ENCODE results near the gene SWSAP1. TPM values are rescaled to one million over a fixed set of nuclear protein-coding genes. Genes with fewer than 3 reads are reported as not detected.

Gene SWSAP1
- total RNA-seq, 1 donor from 2014 or later: 3.6 TPM

DNA sequence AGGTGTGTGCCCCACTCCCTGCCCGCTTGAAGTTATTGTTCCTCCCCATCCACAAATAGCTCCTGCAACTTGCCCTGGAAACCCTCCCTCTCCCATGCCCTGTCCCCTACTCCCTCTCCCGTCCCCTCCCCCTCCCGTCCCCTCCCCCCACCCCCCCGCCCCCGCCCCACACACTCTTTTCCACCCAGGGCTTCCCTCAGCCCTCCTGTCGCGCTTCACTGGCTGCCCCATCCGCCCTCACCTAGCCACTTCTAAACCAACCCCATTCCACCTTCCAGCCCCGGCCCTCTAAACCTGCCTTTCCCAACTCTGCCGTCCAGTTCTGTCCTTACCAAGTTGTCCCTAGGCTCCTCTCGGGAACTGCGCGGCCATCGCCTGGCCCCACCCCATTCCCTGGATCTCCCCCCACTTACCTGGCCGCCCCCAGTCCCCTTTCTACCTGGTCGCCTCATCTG is 43.7 kb downstream of the SWSAP1 start:
- Histone ChIP-seq H3K27ac (no peak overlapping the region), H3K4me3 (peak overlapping the region; percentile 69), H3K4me1 (peaks cover 46% of the 10 kb centered on the region), H3K9me3 (no peaks in the 10 kb centered on the region), H3K27me3 (ENCODE audit: low read depth) (peaks cover 36% of the 10 kb centered on the region), H3K36me3 (no peaks in the 10 kb centered on the region)
- TF ChIP-seq, protein P1, sequence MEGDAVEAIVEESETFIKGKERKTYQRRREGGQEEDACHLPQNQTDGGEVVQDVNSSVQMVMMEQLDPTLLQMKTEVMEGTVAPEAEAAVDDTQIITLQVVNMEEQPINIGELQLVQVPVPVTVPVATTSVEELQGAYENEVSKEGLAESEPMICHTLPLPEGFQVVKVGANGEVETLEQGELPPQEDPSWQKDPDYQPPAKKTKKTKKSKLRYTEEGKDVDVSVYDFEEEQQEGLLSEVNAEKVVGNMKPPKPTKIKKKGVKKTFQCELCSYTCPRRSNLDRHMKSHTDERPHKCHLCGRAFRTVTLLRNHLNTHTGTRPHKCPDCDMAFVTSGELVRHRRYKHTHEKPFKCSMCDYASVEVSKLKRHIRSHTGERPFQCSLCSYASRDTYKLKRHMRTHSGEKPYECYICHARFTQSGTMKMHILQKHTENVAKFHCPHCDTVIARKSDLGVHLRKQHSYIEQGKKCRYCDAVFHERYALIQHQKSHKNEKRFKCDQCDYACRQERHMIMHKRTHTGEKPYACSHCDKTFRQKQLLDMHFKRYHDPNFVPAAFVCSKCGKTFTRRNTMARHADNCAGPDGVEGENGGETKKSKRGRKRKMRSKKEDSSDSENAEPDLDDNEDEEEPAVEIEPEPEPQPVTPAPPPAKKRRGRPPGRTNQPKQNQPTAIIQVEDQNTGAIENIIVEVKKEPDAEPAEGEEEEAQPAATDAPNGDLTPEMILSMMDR (IDR thresholded peaks at IDR 0.05): no peak
- DNase-seq: no peak
- ATAC-seq: peak in 1 of 2 donors; percentile 1
- intact Hi-C loops (cut with DNase I): no loop called here

DNA sequence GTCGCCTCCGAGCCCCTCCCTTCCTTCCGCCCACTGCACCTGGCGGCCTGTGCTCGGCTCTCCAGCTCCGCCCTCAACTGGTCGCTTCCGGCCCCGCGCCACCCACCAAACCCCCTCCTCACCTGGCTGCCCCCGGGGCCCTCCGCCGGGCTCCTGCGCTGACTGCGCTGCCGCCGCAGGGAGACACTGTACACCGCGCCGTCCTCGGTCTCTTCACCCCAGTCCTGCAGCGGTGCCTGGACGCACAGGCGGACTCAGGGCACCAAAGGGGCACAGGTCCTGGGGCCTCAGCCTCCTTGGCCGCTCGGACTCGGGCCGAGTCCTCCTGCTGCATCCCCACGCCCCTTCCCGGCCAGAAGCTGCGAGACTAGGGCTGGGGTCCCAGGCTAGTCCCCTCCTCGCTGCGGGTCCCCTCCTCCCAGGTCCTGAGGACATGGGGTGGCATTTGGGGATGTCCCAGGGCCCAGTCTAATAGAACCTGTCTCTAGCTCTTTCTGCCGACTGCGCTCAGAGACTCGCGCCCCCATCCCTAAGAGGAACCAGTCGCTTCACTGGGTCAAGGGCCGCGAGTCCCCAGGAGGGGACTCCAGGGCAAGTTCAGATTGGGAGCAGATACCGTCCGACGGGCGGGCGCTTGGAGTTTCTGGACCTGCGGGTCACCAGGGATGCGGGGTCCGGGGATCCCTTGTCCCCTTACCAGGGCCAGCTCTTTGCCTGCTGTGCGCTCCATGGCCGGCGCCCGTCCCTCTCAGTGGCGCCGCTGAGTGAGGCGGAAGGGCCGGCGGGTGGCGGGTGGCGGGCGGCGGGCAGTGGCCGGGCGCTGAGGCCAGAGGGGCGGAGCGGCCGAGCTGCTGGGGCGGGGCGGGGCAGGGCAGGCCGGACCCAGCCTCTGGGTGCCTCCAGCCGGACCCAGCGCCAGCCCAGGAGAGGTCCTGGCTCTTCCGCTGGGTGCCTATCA is 44.4 kb downstream of the SWSAP1 start, which contains the start of gene RGL3:
Gene RGL3 (minus strand): TSS at position 766 of the 958 bp plus-strand sequence. CDS start 36 bp downstream, at position 730.
- peaks cover 48% of the 10 kb centered on the region for H3K4me1 ChIP-seq
- TF ChIP-seq, protein P1 (IDR thresholded peaks at IDR 0.05): no peak
- intact Hi-C loops (cut with DNase I): no loop called here
- H3K9me3 ChIP-seq: no peaks in the 10 kb centered on the region
- DNase-seq (peak; percentile 67), ATAC-seq (peak; percentile 65 to 80)
- no peaks in the 10 kb centered on the region for H3K36me3 ChIP-seq
- H3K27me3 ChIP-seq (ENCODE audit: low read depth): peaks cover 42% of the 10 kb centered on the region
- H3K4me3 ChIP-seq: peak within 1 kb of the TSS; percentile 69
- peak within 1 kb of the TSS; percentile 76 for H3K27ac ChIP-seq

GRCh38 chr19:11420429-11421370 is 46.2 kb downstream of the SWSAP1 start:
- Histone ChIP-seq H3K27ac (peak overlapping the region; percentile 13), H3K4me1 (peaks cover 48% of the 10 kb centered on the region), H3K27me3 (ENCODE audit: low read depth) (peaks cover 46% of the 10 kb centered on the region), H3K9me3 (no peaks in the 10 kb centered on the region), H3K36me3 (no peaks in the 10 kb centered on the region), H3K4me3 (peak overlapping the region; percentile 48)
- no peak for DNase-seq
- TF ChIP-seq, protein P1 (IDR thresholded peaks at IDR 0.05): no peak
- ATAC-seq: no peak
- intact Hi-C loops (cut with DNase I): no loop called here

- H3K27ac ChIP-seq: peak overlapping the region; percentile 55
- H3K9me3 ChIP-seq: no peaks in the 10 kb centered on the region
- H3K27me3 ChIP-seq (ENCODE audit: low read depth): peaks cover 46% of the 10 kb centered on the region
- H3K4me3 ChIP-seq: peak overlapping the region; percentile 48
- peaks cover 48% of the 10 kb centered on the region for H3K4me1 ChIP-seq
- peak; percentile 71 for DNase-seq
- intact Hi-C loops (cut with DNase I): no loop called here
- peak; percentile 66 to 68 for ATAC-seq
- H3K36me3 ChIP-seq: no peaks in the 10 kb centered on the region
- TF ChIP-seq, protein P1 (IDR thresholded peaks at IDR 0.05): no peak
Measured at GRCh38 chr19:11421371-11422098, 47.1 kb downstream of the SWSAP1 start.
